GM21723 (cell line): ENCODE results near the gene GLOD4.
"Not testable (repeated sequence)": the region's sequence is repeated elsewhere in the genome, so short reads cannot be mapped to it uniquely, and the experiment has no call there.

ENCODE experiments used
- ATAC-seq: cut with Tn5 transposase; IDR thresholded peaks from one replicate; pipeline ENCODE4 v1.9.1; 2021; ENCODE audit warnings: mild to moderate bottlenecking, moderate library complexity; ENCODE audit not compliant: unreplicated experiment

Gene GLOD4

GRCh38 chr17:778096-778495 is 4.0 kb downstream of the GLOD4 start:
- no peak for ATAC-seq

DNA sequence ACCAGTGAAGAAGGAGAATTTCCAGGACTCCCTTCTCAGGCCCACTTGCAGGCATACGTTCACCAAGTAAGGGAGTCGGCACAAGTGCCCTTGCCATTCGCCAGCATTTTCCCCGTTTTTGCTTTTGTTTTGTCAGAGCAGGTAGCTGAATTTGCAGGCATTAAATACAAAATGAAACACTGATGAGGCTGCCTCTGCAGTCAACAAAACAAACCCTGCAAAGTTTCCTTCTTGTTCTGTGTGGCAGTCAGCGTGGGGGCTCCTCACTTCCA is 7.8 kb downstream of the GLOD4 start:
- no peak for ATAC-seq

GRCh38 chr17:773467-774312 is 8.4 kb downstream of the GLOD4 start:
- ATAC-seq, result no peak

DNA sequence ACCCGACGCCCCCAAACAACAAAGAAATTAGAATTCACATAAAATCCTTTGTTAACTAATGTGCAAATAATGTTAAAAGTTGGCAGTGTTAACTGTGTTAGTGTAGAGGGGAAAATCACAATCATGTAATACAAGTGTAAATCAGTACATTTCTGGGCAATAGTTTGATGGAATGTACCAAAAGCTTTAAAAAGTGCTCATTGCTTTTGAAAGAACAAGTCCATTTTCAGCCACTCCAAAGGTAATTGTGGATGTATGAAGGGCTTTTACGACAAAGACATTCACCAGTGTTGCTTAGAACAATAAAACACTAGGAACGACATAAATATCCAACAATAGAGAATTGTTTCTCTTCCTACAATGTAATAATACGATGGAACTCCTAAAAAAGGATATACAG is 9.1 kb downstream of the GLOD4 start:
- no peak for ATAC-seq

DNA sequence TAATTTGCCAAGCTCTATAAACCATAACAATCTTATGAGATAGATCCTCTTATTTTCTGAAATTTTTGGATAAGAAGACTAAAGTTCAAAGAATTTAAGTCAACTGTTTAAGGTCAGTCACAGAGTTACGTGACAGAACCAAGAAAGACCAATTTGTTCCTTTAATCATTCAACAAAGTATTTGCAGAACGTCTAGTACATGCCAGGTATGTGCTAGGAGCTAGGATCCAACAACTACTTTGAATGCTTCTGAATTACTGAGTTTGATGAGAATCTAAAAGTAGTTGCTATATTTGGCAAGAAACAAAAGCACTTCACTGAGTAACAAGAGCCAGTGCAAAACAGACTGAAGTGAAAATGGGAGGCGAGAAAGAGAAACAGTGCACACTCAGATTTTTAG is 15.0 kb downstream of the GLOD4 start:
- ATAC-seq, result no peak

DNA sequence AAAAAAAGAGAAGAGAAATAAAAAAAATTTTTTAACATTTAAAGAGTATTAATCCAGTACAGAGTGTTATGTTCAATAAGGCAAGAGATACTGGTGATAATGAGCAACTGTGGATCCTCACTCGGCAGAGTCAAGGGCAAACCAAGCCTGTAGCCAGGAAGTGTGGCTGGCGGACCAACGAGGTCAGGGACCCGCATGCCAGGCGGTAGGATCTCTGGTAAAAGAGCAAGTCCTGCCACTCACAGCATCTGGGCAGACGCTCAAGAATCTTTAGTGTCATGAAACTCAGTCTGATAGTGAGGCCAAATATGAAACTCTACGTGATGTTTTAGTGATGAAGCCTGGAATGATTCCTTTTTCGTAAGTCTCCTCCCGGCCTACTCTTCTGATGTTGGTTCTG is 21.7 kb downstream of the GLOD4 start:
- no peak for ATAC-seq

DNA sequence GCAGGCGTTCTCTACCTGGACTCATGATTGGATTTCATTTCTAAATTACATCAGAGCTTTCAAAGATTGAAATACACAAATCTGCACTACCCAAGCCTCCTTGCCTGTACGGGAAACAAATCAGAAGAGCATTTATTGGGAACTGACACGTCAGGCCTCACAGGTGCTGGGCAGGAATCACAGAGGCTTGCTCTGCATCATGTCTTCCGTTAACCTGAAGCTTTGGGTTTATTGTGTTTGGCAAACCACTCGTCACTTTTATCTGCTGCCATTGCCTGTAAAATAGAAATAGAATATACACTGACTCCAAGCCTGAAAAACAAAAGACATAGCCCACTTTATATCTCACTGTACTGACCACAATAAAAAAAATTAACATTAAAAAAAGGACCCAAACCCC is 22.1 kb downstream of the GLOD4 start:
- no peak for ATAC-seq

DNA sequence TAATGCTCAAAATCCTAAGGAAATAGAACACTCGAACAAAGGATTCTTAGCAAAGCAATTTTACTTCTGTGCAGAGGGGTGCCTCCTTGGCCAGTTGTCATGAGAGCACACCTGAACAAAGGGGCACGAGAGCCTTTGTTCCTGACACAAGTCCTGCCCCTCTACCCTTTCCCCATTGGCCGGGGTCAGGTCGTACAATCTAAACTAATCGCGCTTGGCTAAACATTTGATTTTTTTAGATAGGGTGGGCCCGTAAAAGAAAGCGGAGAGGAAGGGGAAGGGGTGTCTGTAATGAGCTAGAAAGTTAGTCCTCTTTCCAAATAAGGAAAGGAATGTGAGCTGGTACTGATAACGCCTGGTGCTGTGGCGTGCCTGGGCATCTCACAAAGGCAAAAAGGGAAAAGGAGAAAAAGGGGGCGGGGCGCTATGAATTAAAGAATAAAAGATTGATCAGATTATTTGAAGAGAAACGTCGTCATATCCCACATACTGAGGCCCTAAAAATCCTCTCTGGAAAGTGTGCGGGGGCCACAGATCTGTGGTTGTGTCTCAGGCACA is 26.0 kb downstream of the GLOD4 start:
- ATAC-seq, result not testable (repeated sequence)

DNA sequence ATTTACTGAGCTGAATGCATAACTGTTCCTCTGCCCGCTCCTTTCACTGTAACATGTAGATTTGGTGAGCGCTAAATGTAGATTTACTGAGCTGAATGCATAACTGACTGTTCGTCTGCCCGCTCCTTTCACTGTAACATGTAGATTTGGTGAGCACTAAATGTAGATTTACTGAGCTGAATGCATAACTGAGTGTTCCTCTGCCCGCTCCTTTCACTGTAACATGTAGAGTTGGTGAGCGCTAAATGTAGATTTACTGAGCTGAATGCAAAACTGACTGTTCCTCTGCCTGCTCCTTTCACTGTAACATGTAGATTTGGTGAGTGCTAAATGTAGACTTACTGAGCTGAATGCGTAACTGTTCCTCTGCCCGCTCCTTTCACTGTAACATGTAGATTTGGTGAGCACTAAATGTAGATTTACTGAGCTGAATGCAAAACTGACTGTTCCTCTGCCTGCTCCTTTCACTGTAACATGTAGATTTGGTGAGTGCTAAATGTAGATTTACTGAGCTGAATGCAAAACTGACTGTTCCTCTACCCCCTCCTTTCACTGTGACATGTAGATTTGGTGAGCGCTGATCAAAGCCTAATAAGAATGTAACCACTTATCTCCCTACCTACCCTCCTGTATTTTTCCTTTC is 26.6 kb downstream of the GLOD4 start:
- ATAC-seq, result not testable (repeated sequence)

- ATAC-seq, result no peak
These were observed 28.7 kb downstream of the GLOD4 start for GRCh38 chr17:753418-753817.

- ATAC-seq, result no peak
These were observed 29.4 kb downstream of the GLOD4 start for GRCh38 chr17:752620-753219.

DNA sequence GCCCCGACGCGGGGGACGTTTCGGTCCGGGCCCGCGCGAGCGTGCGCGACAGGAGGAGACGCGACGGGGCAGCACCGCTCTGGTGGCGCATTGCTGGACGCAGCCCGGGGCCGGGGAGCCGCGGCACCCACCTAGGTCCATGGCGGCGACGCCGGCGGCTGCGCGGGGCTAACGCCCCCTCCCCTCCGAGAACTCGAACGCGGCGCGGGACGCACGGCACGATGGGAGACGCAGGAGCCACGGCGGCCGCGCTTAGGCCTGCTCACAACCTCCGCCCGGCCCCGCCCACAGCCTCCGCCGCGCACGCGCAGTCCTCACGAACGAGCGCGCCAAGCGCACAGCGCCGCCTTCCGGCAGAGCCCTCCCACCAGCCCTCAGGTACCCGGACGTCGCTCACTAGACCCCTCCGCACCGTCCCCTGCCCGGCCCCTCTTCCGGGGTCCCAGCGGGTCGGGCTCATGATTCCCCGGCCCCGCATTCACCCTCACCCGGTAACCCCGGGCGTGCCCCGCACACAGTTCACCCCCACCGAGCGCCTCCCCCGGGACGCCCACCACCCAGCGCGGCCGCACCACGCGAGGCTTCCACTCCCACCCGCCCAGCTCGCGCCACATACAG is 30.0 kb downstream of the GLOD4 start, which contains the start of gene GEMIN4:
TSS of gene GEMIN4 (minus strand) at position 263 of the 618 bp plus-strand sequence. CDS start at position 141, 122 bp downstream.
- peak; percentile 82 for ATAC-seq

DNA sequence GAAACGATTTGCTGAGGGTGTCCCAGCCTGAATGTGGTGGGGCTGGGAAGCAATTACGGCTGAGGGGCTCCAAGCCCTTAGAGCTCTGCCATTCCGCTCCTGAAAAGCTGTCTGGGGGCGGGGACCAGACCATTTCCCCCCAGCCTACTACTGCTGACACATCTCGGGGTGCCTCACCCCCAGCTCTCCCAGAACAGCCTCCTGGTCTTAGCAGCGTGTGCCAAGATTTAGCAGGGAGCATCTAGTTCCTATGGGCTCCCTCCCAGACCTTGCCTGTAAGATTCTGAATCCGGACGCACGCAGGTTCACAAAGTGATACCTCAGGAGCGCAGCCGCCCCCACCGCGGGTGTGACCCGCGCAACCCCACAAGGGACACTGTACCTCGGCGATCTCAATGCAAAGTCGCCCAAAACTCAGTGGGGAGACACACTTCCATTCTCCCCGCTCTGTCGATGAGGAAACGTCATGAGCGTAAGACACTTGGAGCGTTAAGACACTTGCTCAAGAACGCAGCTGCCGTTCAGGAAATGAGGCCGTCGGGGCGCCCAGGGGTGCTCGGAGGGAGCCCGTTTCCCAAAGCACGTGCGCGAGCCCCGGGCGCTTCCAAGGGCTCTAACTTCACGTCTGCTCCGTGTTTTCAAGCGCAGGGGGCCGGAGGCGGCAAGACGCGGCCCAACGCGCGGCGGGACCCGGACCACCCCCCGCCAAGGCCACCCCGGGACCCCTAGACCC is 30.6 kb downstream of the GLOD4 start:
- ATAC-seq, result peak; percentile 40

DNA sequence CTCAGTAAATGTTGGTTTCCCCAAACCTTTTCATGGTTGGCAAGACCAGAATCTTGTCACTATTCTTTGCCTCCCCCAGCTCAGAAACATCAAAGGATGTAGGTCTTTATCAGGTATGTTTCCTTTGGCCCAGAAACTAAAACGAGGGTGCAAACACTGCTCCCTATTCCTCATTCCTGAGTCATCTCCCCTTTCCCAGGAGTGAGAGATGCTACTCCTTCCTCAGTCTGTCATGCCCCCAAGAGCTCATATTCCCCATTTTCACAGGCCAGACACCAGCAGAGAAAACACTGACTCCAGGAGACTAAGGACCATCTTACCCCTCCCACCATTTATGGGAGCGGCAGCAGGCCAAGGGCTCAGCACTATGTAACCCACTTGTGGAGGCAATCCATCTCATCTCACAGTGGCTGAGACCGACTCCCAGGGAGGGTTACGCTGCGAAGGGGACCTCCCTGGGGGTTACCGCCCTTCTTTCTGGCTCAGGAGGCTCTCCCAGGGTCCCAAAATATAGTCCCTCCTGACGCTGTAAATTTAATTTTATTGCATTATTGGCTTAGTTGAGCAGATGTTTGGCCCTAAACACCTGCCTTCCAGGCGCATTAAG is 31.5 kb downstream of the GLOD4 start:
- ATAC-seq, result no peak

DNA sequence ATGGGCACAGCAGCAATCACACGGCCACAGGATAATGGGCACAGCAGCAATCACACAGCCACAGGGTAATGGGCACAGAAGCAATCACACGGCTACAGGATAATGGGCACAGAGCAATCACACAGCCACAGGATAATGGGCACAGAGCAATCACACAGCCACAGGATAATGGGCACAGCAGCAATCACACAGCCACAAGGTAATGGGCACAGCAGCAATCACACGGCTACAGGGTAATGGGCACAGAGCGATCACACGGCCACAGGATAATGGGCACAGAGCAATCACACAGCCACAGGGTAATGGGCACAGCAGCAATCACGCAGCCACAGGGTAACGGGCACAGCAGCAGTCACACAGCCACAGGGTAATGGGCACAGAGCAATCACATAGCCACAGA is 32.7 kb downstream of the GLOD4 start:
- ATAC-seq, result not testable (repeated sequence)

DNA sequence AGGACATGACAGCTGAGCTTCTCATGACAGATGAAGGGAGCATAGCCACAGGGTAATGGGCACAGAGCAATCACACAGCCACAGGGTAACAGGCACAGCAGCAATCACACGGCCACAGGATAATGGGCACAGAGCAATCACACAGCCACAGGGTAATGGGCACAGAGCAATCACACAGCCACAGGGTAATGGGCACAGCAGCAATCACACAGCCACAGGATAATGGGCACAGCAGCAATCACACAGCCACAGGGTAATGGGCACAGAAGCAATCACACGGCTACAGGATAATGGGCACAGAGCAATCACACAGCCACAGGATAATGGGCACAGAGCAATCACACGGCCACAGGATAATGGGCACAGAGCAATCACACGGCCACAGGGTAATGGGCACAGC is 33.5 kb downstream of the GLOD4 start:
- not testable (repeated sequence) for ATAC-seq

GRCh38 chr17:746783-747629 is 35.1 kb downstream of the GLOD4 start:
- no peak for ATAC-seq

DNA sequence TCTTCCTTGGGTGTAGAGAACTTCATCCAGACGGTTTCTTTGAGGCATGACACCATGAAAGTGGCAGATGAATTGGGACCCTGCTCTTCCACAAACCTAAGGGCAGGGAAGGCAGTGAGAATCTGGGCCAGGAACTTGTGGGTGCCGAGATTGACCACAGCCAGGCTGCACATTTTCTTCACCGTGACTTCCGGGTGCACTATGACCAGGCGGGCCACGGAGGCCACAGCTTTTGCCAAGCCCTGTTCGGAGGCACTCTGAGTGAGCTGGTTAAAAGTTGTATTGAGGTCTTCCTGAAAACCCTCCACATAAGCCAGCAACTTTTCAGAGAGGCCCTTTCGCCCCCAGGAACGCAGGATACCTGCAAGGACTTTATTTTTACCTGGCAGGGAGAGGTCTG is 35.9 kb downstream of the GLOD4 start:
- no peak for ATAC-seq

- no peak for ATAC-seq
These were observed 36.7 kb downstream of the GLOD4 start for GRCh38 chr17:745406-745805.
